Omental fat pad (tissue), 4 donors: ENCODE measurements around the gene TMEM107. TPM values are rescaled to one million over a fixed set of nuclear protein-coding genes. Genes with fewer than 3 reads are reported as not detected.

Experiments
- ATAC-seq: fragments of 150-250 bp; one replicate; pipeline ENCODE4 v1.9.1; 2016; ENCODE audit warnings: mild to moderate bottlenecking, moderate library complexity; ENCODE audit not compliant: low FRiP score
- DNase-seq: peaks from one replicate; pipeline ENCODE4 v3.0.0-alpha.2; 2019; ENCODE audit warnings: low spot score
- total RNA-seq, 4 donors: library from RNA; depleted of rRNA; stranded (reverse); fragments of >200 nt; gene quantifications; one replicate each; pipeline ENCODE4 v1.1.0, GENCODE V29; 2016
- TF ChIP-seq, protein P1 (sequence below), 3 donors: fragments of 450-650 bp; IDR thresholded peaks; one replicate each; pipeline ENCODE4 v1.5.1; 2016 to 2017; ENCODE audit warnings: antibody characterized with exemption in 3 of 3, mild to moderate bottlenecking in 3 of 3, moderate library complexity in 2 of 3

The TMEM107 gene
- total RNA-seq, 4 donors from 2014 or later = 10.9 to 78.4 (median 34.1) TPM

- DNase-seq (no peak), ATAC-seq (no peak)
- TF ChIP-seq, protein P1, sequence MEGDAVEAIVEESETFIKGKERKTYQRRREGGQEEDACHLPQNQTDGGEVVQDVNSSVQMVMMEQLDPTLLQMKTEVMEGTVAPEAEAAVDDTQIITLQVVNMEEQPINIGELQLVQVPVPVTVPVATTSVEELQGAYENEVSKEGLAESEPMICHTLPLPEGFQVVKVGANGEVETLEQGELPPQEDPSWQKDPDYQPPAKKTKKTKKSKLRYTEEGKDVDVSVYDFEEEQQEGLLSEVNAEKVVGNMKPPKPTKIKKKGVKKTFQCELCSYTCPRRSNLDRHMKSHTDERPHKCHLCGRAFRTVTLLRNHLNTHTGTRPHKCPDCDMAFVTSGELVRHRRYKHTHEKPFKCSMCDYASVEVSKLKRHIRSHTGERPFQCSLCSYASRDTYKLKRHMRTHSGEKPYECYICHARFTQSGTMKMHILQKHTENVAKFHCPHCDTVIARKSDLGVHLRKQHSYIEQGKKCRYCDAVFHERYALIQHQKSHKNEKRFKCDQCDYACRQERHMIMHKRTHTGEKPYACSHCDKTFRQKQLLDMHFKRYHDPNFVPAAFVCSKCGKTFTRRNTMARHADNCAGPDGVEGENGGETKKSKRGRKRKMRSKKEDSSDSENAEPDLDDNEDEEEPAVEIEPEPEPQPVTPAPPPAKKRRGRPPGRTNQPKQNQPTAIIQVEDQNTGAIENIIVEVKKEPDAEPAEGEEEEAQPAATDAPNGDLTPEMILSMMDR (IDR thresholded peaks at IDR 0.05) = no peak
These were observed 16.5 kb downstream of the TMEM107 start for GRCh38 chr17:8159459-8160223.

DNA sequence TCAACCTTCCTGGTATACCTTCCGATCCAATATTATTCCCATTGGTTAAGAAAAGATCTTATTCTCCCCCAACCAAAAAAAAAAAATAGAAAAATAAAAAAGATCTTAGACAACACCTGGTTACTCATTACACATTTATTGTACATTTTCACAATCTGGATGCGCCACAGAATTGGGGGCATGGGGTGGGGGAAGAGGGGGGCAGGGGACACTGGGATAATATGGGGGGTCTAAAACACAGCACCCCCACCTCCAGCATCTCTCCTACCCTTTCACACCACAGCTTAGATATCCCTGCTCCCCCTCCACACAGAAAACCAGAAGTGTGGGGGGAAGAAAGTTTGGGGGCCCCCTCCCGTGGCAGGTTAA, 17.2 kb downstream of the TMEM107 start:
- no peak for ATAC-seq
- DNase-seq = no peak
- TF ChIP-seq, protein P1 (IDR thresholded peaks at IDR 0.05) = no peak

- ATAC-seq (no peak), DNase-seq (peak; percentile 99)
- TF ChIP-seq, protein P1 (IDR thresholded peaks at IDR 0.05) = peak in 2 of 3 donors; percentile 74 to 84
These were observed 17.7 kb downstream of the TMEM107 start for GRCh38 chr17:8158267-8159031.

- TF ChIP-seq, protein P1 (IDR thresholded peaks at IDR 0.05) = no peak
- ATAC-seq (peak; percentile 80), DNase-seq (peak; percentile 99)
These were observed 19.8 kb downstream of the TMEM107 start for GRCh38 chr17:8156246-8156992.

GRCh38 chr17:8155996-8156245, 20.3 kb downstream of the TMEM107 start:
- ATAC-seq (no peak), DNase-seq (no peak)
- TF ChIP-seq, protein P1 (IDR thresholded peaks at IDR 0.05) = no peak

GRCh38 chr17:8155231-8155995, 20.8 kb downstream of the TMEM107 start:
- DNase-seq (no peak), ATAC-seq (no peak)
- TF ChIP-seq, protein P1 (IDR thresholded peaks at IDR 0.05) = no peak
